NCI-H1436 treated with DMSO at 0.1 percent for 48 hours (cell line): ENCODE results near the gene KRTAP10-2.
"Not testable (repeated sequence)": the region's sequence is repeated elsewhere in the genome, so short reads cannot be mapped to it uniquely, and the experiment has no call there.

ENCODE experiments used
- DNase-seq: peaks from one replicate; lab custom pipeline; 2025; lab: John Stamatoyannopoulos, UW

The KRTAP10-2 gene

DNA sequence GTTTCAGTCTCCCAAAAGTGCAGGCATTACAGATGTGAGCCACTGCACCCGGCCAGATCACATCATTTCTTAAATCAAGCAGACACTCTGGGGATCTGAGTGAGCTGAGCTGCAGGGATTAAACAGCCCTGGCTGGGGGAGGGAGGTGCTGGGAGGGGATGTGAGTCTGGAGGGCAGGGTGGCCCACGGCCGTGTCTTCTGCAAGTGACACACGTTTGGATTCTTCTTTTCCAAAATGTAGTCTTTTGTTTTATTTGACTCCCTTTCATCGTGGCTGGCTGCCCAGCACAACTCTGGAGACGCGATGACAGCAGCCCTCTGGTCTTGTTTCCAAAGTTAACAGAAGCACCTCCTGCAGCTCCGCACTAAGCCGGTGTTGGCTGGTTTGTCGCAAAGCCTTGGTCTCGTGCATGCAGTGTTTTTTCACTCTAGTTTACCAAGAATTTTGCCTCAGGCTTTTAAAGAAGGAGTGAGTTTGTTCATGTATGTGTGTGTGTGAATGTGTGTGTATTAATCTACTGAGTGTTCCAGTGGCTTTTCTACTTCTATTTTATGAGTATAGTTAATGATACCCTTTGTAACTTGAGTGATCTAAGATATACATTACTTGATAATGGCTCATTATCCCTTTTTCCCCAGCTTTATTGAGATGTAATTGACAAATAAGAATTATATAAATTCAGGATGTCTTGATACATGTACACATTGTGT is 31.9 kb upstream of the KRTAP10-2 start:
- DNase-seq = no peak

DNA sequence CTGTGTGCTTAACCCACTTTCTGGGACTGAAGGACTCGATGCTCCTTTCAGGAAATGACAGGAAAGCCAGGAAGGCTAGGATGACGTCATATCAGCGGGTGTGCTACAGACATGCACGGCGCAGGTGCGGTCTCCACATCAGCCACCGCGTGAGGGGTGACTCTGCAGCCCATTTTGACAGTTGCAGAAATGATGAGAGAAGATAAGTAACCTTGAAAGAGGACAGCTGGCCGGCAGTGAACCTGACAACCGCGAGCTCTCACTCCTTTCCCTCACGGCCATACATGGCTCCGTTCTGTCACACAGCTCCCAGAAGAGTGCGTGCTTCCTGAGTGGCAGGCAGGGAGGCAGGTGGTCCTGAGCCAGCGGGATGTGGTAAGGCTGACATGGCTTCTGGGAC is 30.8 kb upstream of the KRTAP10-2 start:
- DNase-seq = no peak

DNA sequence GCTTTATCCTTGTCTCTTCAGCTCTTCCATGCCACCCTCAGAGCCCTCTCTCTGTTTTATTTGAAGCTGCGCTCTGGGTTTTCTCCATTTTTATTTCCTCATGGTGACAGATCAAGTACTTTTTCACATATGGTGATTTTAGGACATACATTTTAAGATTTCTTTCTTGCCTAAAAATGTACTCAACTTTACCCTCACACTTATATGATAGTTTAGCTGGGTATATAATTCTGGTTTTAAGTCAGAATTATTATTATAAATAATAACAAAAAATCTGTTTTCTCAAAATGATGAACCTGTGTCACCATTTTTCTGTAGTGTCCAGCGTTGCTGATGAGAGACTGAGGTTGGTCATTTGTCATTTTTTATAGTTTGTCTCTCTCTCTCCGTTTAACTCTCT is 29.9 kb upstream of the KRTAP10-2 start:
- no peak for DNase-seq

DNA sequence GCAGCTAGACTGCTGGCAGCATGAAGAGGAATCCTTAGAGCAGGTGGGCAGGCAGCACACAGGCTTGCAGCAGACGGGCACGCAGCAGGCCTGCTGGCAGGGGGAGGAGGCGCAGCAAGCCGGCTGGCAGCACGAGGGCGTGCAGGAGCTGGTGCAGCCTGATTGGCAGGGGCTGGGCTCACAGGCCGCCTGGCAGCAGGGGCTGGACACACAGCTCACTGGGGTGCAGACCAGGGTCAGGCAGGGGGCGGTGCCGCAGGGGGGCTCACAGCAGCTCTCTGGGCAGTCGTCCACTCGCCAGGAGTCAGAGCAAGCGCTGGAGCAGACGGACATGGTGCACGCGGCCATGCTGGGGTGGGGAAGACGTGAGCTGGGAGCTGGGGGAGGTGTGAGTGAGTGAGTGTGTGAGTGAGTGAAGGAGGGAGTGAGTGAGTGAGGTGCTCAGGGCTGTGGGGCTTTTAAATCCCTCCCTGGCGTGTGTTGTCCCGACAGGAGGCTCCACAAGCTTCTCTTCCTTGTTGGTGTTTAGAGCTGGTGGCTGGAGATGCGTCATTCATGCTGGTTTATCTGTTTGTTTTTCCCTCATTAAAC is 29.0 kb upstream of the KRTAP10-2 start, which contains the start of gene KRTAP10-5:
Gene KRTAP10-5 (minus strand): TSS at position 374 of the 591 bp plus-strand sequence. CDS start 26 bp downstream, at position 348.
- DNase-seq = not testable (repeated sequence)

DNA sequence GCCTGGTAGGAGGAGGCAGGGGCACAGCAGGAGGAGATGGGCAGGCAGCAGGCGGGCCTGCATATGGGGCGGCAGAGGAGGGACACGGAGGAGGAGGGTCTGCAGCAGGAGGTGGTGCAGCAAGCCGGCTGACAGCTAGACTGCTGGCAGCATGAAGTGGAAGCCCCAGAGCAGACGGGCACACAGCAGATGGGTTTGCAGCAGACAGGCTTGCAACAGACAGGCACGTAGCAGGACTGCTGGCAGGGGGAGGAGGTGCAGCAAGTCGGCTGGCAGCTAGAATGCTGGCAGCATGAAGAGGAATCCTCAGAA is 28.5 kb upstream of the KRTAP10-2 start:
- DNase-seq = no peak

DNA sequence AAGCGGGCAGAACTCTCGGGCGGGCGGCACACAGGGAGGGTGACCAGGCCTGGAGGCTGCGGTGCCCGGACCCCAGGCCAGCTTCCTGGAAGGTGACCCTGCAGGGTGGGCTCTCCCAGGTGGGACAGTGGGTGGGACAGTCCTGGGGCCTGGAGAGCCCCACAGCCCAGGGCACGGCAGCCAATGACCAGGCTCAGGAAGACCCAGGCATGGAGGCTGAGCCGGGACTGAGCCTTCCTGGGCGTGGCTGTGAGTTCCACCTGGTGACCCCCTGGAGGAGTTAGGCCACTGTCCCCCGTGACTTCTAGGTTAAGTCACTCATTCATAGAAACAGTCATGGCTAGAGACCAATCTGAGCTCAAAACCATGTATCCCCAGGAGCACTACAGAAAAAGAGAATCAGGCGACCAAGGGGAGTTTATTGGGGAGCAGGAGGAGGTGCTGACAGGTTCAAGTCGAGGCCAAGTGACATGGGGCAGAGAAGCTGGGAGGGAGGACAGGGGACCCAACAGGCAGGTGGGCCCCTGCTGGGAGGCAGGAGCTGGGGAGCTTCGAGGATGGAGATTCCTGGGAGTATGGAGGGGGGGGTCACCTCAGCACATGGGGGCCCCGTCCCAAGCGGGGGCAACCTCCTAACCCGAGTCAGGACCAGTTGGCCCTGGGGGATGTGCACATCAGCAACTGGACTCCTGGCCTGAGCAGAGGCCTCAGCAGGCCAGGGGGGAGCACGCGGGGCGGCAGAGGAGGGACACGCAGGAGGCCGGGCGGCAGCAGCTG is 27.9 kb upstream of the KRTAP10-2 start:
- DNase-seq = no peak

DNA sequence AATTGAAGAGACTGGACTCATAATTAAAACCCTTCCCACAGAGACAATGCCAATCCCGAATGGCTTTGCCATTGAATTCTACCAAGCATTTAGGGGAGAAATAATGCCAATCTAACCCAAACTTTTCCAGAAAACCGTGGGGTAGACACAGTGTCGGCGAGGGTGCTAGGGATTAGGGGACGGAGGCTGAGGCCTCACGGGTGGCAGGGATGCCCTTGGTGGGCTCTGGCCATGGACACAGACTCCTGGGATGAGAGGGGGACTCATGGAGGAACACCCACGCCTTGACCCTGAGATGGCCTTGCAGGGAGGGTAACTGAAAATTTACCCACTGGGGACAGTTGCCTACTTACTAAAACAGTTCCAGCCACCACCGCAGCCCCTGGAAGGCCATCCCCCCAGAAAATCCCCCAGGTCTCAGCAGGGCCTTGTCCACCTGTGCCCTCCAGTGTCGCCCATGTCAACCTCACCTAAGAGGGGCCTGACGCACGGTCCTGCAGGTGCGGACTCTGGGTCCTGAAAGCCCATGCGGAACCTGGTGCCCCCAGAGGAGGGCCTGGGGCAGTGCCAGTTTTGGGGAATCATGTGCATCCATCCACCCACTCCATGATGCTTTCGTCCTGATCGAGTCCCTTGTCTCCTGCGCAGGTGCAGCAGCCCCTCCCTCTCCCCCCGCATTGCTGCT is 27.2 kb upstream of the KRTAP10-2 start:
- no peak for DNase-seq

DNA sequence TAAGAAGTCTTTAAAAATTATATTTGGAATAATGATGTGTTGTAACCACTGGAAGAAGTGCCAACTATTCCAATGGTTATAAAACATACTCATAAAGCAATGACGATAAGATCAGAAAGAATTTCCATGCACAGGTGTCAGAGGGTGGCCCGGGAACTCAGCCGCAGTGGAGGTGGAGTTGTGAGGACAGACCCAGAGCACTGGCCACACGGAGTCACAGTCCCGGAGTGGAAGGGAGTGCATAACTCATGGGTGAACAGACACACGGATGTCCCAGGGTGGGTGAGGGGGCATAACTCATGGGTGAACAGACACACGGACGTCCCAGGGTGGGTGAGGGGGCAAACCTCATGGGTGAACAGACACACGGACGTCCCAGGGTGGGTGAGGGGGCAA is 24.7 kb upstream of the KRTAP10-2 start:
- DNase-seq = no peak

DNA sequence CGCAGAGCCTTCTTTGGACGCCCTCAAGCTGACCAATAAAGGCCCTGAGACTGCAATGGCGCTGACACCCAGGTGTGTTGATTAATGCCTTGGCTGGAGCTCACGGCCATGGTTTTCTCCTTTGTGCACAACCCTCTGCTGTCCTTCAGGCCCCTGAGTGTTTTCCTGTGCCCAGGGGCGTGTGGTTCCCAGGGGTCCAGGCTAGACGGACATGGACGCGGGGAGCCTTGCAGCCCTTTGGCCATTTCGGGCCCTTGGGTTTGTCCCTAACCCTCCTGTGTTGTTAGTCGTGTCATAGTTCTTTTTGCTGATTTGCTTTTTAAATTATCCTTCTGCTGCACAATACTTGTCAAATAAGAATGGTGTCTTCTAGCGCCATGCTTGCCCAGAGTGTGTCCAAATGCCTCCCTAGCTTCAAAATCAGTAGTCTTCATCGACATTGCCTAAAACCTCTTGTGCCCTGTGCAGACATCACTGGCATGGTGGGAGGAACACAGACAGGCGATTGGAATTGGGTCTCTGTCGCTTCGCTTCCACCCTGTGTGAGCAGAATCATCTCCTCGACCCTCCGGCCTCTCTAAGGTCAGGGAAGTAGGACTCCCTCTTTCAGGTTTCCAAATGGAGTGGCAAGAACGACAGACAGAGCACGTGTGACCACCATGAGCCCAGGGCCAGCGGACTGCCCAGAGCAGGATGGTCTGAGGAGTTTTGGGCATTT is 24.2 kb upstream of the KRTAP10-2 start:
- DNase-seq = no peak

DNA sequence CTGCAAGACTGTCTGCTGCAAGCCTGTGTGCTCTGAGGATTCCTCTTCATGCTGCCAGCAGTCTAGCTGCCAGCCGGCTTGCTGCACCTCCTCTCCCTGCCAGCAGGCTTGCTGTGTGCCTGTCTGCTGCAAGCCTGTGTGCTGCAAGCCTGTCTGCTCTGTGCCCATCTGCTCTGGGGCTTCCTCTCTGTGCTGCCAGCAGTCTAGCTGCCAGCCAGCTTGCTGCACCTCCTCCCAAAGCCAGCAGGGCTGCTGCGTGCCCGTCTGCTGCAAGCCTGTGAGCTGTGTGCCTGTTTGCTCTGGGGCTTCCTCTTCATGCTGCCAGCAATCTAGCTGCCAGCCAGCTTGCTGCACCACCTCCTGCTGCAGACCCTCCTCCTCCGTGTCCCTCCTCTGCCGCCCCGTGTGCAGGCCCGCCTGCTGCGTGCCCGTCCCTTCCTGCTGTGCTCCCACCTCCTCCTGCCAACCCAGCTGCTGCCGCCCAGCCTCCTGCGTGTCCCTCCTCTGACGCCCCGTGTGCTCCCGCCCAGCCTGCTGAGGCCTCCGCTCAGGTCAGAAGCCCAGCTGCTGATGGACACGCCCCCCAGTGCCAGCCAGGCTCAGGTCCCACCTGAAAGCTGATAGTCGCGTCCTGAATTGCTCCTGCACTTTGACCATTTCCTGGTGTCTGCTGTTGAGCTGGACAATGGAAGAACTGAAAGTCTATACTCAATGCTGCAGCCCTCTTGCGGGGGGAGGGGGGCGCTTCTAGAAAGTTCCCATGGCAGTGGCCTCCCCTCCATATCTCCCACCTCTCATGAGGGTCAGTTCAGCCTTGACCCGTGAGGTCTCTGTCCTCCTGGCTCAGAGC is 23.4 kb upstream of the KRTAP10-2 start:
- no peak for DNase-seq

DNA sequence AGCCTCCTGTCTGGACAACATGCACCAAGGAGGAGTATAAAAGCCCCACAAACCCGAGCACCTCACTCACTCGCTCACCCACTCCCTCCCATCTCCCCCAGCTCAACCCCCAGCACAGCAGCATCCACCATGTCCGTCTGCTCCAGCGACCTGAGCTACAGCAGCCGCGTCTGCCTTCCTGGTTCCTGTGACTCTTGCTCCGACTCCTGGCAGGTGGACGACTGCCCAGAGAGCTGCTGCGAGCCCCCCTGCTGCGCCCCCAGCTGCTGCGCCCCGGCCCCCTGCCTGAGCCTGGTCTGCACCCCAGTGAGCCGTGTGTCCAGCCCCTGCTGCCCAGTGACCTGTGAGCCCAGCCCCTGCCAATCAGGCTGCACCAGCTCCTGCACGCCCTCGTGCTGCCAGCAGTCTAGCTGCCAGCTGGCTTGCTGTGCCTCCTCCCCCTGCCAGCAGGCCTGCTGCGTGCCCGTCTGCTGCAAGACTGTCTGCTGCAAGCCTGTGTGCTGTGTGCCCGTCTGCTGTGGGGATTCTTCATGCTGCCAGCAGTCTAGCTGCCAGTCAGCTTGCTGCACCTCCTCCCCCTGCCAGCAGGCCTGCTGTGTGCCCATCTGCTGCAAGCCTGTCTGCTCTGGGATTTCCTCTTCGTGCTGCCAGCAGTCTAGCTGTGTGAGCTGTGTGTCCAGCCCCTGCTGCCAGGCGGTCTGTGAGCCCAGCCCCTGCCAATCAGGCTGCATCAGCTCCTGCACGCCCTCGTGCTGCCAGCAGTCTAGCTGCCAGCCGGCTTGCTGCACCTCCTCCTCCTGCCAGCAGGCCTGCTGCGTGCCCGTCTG is 22.5 kb upstream of the KRTAP10-2 start, which contains the start of gene KRTAP10-4:
Gene KRTAP10-4 (plus strand): TSS at position 100 of the 827 bp plus-strand sequence. CDS start 30 bp downstream, at position 130.
- DNase-seq = not testable (repeated sequence)

DNA sequence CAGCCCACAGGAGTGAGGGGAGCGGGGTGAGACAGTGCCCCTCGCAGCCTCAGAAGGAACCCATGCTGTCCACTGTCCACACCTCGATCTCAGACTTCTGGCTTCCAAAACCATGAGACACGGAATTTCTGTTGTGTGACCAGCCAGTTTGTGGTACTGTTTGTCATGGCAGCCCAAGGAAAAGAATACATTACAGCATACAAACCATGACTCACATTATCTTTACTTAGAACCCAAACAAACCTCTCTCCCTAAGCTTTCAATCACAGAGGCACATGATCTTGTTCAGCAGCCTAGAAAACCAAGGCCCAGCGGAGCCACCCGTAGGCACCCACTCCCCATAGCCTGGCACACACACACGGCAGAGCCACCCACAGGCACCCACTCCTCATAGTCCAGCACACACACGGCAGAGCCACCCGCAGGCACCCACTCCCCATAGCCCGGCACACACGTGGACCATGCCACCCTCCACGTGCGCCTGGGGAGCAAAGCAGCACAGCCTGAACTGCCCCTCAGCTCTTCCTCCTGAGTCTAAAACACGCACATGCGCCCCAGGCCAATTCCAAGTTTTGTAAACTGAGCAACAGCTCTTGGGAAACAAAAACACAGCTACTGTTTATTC is 21.8 kb upstream of the KRTAP10-2 start:
- no peak for DNase-seq

DNA sequence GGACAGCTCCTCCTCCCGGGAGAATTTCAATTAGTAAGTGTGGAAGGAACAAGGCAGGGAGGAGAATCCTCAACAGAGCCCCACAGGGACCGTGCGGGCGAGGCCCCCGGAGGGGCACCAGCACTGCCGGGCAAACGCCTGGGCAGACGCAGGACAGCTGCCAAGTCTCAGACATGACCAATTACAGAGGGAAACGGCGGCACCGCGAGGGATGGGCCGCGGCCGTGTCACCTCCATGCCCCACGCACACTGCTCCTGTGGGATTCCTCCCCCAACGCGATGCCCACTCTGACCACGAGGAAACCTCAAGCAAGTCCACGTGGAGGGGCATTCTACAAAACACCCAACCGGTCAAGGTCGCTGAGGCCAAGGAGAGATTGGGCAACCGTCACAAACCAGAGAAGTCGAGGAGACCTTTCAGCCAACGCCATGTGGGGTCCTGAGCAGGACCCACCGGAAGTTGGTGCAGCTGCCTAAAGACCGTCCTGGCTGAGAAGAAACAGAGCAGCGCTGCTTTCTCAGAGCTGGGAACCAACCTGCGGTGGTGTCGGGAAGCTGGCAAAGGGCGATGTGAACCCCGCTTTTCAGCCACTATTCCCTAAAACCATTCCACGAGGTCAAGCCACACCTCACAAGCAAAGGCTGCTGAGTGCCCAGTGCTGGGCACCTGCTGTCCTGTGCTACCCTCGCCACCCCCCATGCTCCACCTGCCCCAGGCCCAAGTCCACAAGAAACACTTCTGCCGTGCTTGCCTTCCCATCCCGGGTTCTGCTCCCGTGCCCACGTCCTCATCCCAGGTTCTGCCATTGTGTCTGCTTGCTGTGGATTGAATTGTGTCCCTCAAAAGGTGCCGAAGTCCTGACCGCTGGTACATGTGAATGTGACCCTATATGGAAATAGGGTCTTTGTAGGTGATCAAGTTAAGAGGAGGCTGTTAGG is 20.8 kb upstream of the KRTAP10-2 start:
- DNase-seq = no peak

DNA sequence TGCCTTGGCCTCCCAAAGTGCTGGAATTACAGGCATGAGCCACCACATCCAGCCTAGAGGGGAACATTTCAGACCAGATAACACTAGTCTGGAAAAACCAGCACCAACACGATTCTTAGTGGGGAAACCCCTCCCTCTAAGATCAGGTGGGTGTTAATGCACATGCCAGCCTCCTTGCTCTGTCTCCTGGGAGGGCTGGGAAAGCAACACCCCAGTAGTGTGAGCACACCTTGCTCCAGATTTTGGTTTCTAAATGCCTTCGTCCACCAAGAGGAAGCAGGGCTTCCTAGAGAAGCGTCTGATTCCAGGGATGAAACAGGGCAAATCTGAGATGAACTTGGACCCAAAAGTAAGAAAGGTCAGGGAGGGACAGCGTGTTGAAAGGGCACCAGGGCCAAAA is 20.0 kb upstream of the KRTAP10-2 start:
- no peak for DNase-seq

DNA sequence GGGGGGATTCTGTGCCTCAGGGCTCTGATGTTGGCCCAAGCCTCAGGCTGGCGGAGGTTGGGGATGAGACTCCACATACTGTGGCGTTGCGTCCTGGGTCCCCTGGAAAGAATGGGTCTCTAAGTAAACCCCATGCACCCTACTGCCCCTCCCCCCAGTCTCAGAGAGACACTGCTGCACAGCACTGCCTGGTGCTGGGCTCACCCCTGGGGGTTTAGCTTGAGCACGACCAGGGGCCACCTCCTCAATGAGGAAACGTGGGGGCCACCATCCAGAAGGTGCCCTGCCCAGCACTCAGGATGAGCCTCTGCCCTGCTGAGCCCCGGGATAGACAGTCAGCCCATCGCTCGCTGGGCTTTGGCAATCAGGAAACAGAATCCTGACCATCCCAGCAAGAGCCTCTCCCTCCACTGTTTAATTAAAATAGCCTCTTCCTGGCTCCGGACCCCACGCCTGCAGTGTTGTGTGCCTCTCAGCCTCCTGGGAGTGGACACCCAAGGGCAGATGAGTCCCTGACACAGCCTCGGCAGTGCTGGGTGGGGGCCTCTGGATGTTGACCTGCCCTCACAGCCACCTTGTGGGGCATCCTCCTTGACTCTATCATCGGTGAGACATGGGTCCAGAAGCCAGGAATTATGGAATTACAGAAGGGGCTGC is 18.7 kb upstream of the KRTAP10-2 start:
- no peak for DNase-seq

DNA sequence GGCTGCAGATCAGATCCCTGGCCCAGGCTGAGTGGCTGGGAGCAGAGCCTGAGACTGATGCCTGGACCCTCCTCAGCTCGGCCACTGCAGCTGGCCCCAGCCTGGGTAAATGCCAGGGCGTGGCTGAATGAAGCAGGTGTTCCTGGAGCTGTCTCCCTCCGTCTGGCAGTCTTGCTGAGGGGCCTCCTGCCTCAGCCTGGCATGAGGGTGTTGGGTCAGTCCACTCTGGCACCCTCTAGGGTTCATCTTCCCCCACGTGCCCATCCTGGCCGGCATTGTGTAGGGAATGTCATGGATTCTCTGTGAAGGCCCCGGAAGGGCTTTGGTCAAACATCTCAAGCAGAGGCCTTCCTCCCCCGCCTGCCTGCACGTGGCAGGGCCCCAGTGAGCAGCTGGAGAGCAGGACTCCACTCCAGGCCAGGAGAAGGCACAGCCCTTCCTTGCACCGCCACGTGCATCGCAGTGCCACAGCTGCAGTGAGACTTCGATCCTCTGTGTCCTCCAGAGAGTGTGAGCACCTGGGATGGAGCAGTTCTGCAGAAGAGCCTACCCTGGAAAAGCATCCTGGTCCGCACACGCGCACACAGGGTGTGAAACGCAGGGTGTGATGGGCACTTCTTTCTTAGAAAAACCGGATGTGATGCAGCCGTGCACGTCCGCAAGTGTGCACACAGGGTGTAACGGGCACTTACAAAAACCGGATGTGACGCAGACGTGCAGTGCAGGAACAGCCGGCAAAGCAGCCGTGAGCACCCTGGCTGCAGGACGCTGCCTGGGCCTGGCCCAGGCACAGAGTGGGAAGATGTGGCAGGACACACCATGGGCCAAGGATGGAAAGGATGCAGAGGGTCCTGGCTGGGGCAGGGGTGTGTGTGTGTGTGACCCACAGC is 17.6 kb upstream of the KRTAP10-2 start:
- DNase-seq = no peak

DNA sequence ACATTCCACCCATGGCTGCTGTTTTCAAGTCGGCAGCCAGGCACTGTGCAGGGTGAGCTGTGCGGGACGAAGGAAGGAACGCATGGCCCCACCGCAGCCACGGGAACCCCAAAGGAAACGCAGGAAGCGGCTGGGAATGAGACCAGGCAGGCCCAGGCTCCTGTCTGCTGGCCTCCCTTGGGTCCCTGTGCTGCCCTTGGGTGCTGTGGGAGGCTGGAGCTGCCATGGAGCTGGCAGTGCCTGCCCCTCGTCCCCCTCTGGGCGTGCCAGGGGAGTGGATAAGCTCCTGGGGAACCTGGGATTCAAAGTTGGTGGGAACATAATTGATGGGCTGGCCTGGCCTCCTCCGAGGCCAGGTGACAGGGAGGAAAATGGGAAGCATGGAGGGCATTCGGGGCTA is 17.0 kb upstream of the KRTAP10-2 start:
- DNase-seq = no peak
